Left forelimb (tissue), 1 donor: ENCODE results near the gene TFDP1.
"Not testable (repeated sequence)": the region's sequence is repeated elsewhere in the genome, so short reads cannot be mapped to it uniquely, and the experiment has no call there.

Experiments used
- DNase-seq: peaks from one replicate; pipeline ENCODE4 v3.0.0-alpha.2; 2018; ENCODE audit warnings: low spot score

The TFDP1 gene

GRCh38 chr13:113550453-113550852, 34.1 kb upstream of the TFDP1 start:
- DNase-seq: peak; percentile 42

GRCh38 chr13:113551081-113552000, 33.2 kb upstream of the TFDP1 start:
- peak; percentile 41 for DNase-seq

- peak; percentile 41 for DNase-seq
These were observed 32.5 kb upstream of the TFDP1 start for GRCh38 chr13:113552079-113552478.

GRCh38 chr13:113552786-113553434, 31.6 kb upstream of the TFDP1 start:
- no peak for DNase-seq

- no peak for DNase-seq
These were observed 30.8 kb upstream of the TFDP1 start for GRCh38 chr13:113553511-113554332.

GRCh38 chr13:113554333-113554700, 30.2 kb upstream of the TFDP1 start:
- DNase-seq: no peak

GRCh38 chr13:113555141-113555540, 29.4 kb upstream of the TFDP1 start:
- DNase-seq: no peak

- DNase-seq: no peak
These were observed 27.5 kb upstream of the TFDP1 start for GRCh38 chr13:113557013-113557412.

GRCh38 chr13:113558461-113558860, 26.1 kb upstream of the TFDP1 start:
- DNase-seq: no peak

- no peak for DNase-seq
These were observed 25.5 kb upstream of the TFDP1 start for GRCh38 chr13:113559061-113559460.

GRCh38 chr13:113559901-113560644, 24.5 kb upstream of the TFDP1 start:
- no peak for DNase-seq

- no peak for DNase-seq
These were observed 23.7 kb upstream of the TFDP1 start for GRCh38 chr13:113560645-113561416.

GRCh38 chr13:113561417-113562084, 23.0 kb upstream of the TFDP1 start:
- no peak for DNase-seq

- peak; percentile 86 for DNase-seq
These were observed 22.3 kb upstream of the TFDP1 start for GRCh38 chr13:113562085-113562749.

- no peak for DNase-seq
These were observed 21.7 kb upstream of the TFDP1 start for GRCh38 chr13:113562844-113563243.

- not testable (repeated sequence) for DNase-seq
These were observed 21.0 kb upstream of the TFDP1 start for GRCh38 chr13:113563511-113563910.

- no peak for DNase-seq
These were observed 20.1 kb upstream of the TFDP1 start for GRCh38 chr13:113564331-113565023.

- no peak for DNase-seq
These were observed 18.9 kb upstream of the TFDP1 start for GRCh38 chr13:113565526-113566226.

- no peak for DNase-seq
These were observed 18.4 kb upstream of the TFDP1 start for GRCh38 chr13:113566227-113566561.
